ENCODE results near the gene AGTRAP.

AGTRAP gene

DNA sequence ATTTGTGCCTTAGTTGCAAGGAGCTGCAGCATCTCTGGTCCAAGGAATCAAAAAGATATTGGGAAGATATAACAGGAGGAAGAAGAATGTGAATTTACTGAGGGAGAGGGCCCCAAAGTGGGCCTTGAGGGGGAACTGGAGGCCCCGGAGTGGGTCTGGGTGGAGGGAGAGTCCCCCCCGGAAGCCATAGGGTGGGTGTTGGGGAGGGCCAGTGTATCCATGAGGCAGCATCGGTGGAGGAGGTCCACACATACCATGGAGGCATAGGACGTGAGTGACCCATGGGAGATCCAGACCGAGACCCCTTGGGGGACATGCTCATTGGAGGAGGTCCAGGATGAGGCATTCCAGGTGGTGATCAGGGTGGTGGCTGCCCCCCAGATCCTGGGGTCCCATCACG is 25.3 kb downstream of the AGTRAP start:
- no peak for DNase-seq (ENCODE audit: low spot score)

DNA sequence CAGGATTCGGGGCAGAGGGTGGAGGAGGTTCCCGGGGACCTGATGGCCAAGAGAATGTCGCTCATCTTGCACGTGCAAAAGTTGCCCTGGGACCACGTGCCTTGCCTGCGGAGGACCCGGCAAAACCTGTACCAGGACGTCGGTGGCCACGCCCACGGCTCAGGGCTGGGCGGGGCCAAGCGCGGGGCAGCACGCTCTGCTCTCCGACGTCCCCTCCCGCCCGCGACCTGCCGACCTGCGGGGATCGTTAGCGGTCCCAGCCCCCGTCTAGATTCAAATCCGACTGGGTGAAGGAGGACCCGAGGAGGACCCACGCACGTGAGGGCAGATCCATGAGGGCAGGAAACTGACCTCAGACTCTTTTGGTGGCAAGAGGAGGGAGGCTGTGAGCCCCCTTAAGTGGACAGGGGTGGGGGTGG is 26.1 kb downstream of the AGTRAP start, which contains the start of gene C1orf167:
Gene C1orf167, plus strand, starts transcription at position 206 of the 419 bp plus-strand sequence. CDS start 2,208 bp downstream, outside the sequence.
- no peak for DNase-seq (ENCODE audit: low spot score)

DNA sequence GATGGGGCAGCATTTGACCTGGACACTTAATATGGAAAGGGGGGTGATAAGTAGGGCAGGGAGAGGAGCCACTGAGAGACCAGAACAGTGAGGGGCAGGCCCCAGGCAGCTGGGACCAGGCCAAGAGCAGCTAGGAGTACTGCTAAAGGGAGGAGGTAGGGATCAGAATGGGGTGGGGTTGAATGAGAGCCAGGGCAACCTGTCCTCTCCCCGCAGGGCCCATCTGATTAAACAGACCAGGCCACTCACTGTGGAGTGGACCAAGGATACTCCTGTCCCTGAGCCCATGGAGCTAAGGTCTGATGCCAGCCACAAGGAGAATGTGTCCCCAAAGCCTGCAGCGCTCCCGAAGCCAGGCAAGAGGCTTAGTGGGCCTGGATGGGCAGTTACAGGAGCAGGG is 28.2 kb downstream of the AGTRAP start:
- no peak for DNase-seq (ENCODE audit: low spot score)

DNA sequence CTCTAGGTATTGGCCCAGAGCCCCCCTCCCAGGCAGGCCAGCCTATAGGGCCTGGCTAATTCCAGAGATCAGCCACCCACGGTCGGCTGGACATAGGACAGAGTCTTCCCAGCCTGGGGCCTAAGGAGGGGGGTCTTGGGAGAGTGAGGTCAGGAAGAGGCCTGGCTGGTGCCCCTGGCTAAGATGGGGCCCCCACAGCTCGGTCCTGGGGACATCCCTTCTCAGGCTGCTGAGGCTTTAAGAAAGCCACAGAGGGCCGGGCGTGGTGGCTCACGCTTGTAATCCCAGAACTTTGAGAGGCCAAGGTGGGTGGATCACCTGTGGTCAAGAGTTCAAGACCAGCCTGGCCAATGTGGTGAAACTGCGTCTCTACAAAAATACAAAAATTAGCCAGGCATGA is 28.6 kb downstream of the AGTRAP start:
- DNase-seq (ENCODE audit: low spot score) = no peak

DNA sequence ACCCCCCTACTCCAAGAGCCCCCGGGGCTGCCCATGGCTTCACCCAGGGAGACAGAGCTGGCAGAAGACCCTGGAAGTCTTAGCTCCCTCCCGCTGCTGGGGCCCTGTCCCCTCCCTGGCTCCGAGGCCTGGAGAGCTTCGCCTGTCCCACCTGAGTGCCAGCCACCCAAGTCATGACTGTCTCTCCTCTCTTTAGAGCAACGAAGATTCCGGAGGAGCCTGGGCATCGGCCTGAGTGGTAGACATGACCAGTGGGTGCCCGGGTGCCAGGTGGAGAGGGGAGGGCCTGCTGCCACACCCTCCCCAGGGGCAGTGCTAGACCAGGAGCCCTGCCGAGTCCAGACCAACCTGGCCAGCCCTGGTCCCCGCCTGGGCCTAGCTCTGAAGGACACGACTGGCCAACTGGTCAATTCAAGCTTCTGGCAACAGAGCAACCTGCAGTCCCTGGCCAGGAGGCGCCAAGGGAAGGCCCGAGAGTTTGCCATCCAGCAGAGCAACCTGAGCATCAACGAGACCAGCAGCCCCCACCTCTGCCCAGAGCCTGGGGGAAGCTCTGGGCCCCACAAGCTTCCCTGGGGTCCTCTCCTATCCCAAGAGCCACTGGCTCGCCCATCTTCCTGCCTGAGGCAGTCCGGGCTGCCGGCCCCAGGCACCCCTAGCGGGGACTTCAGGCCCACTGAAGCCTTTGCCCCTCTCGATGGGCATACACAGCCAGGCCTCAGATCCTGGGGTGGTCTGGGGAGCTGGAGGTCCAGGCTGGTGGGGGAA is 29.9 kb downstream of the AGTRAP start:
- no peak for DNase-seq (ENCODE audit: low spot score)

DNA sequence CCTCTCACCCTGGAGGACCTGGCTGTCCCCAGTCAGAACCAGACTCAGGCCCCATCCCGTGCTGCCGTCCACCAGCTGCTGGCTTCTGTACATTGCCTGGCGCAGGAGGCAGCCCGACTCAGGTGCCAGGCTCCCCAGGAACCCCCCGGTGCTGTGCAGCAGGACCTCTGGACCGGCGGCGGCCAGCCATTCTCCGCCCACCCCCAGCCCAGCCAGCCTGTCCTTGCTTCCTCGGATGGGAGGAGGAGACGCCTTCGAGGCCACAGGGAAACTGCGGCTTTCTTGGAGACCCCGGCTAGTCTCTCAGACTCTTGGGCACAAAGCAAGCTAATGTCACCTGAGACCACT is 30.5 kb downstream of the AGTRAP start:
- DNase-seq (ENCODE audit: low spot score) = no peak

DNA sequence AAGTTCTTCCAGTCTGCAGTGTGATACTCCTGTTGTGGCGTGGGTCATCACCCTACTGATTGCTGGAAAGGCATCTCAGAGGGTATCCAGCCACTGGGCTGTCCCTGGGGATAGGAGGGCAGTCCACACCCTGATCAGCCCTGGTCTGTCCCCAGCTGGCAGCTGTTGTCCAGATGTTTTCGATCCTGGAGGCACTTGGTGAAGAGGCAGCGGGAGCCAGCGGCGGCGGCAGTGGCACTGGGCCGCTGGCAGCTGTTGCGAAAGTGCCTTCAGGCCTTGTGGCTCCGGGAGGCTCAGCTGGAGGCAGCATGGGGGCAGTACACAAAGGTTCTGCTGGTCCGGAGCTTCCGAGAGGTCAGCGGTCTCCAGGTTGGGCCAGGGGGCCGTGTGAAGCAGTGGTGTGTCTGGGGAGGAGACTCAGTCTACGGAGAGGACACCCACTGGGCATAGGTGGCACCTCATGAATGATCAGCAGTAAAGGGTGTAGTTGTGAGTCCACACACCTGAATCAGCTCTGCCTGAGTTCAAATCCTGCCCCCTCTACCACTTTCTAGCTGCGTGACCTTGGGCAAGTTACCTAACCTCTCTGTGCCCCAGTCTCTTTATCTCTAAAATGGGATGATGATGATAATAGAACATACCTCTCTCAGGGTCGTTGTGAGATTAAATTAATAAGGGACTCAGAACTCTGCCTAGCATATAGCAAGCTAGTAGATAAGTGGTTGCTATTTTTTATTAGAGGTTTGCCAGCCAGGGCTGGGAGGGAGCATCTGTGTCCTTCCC is 32.2 kb downstream of the AGTRAP start:
- no peak for DNase-seq (ENCODE audit: low spot score)

DNA sequence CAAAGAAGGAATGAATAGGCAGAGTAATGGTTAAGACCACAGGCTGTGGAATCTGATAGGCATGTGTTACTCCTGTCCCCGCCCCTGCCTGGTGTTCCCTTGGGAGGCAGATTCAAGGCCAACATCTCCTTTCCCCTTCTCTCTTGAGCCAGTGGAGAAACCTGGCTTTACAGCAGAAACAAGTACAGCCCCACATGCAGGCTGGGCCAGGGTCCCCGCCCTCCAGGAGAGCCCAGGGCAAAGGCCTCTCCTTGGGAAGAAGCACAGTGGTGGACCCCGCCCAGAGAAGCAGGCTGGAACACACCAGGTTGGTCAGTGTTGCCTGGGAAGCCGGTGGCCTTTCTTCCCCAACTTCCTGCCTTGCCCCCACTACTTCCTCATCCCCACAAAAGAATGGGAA is 32.9 kb downstream of the AGTRAP start:
- DNase-seq (ENCODE audit: low spot score) = no peak

DNA sequence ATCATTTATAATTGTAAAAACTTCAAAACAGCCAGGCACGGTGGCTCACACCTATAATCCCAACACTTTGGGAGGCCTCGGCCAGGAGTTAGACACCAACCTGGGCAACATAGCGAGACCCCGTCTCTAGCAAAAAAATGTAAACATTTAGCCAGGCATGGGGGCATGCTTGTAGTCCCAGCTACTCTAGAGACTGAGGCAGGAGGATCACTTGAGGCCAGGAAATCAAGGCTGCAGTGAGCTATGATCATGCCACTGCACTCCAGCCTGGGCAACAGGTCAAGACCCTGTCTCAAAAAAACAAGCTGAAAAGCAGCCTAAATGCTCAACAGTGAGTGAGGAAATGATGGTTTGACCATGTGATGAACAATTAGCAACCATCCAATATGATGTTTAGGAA is 33.3 kb downstream of the AGTRAP start:
- DNase-seq (ENCODE audit: low spot score) = no peak

DNA sequence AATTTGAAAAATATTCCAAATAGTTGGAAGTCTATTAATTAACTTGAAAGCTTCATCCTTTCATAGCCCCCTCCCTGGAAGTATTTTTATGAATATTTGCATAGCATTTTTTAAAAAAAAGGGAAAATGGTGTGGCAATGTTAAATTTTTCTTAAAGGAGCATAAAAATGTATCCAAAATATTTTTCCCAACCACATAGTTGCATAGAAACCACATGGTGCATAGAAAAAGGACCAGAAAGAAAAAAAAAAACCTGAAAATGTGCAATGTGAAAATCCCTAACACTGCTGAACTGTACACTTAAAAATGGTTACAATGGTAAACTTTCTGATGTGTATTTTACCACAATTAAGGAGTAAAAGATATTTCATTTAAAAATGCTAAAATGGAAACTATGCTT is 34.1 kb downstream of the AGTRAP start:
- DNase-seq (ENCODE audit: low spot score) = no peak

DNA sequence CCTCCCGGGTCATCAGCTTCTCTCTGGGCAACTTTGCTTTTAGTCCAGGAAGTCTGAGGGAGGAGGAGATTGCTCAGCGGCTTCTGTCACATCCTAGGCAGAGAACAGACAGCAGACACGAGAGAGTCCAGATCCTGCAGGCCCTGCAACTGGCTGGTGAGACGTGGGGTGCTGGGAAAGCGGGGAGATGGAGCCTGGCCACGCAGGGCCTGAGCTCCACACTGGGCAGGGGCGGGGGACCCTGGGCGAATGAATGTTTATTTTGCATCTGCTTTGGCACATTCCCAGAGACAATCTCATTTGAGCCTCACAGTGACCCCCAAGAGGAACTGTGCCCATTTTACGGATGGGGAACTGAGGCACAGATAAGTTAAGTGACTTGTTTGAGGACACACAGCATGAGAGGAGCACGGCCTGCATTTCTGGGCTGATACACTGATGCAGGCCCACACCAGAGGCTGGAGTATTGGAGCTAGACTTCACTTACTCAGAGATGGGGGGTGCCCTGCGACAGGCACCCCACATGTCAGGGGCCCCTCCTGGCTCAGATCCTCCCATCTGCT is 35.6 kb downstream of the AGTRAP start:
- no peak for DNase-seq (ENCODE audit: low spot score)

DNA sequence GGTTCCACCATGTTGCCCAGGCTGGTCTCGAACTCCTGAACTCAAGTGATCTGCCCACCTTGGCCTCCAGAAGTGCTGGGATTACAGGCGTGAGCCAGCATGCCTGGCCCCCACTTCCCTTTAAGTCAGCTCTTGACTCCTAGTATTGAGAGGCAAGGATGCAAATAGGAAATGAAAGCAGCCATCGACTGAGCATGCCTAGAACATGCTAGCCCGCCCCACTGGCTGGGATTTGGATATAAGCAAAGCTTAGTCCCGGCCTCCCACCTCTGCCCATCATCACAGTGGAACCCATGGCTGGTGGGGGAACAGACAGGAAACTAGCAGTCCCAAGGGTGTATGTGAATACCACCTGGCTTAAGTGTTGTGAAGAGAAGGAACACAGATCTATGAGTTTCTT is 36.5 kb downstream of the AGTRAP start:
- no peak for DNase-seq (ENCODE audit: low spot score)

DNA sequence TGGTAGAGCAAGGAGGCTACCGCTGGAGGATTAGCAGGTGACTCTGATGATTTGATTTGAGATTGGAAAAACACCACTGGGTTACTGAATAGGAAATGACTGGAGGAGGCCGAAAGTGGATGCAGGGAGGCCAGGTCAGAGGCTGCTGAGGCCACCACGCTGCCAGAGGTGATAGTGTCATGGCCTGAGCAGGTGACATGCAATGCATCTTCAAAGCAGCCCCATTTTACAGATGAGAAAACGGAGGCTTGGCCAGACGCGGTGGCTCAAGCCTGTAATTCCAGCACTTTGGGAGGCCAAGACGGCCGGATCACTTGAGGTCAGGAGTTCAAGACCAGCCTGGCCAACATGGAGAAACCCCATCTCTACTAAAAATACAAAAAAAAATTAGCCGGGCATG is 38.8 kb downstream of the AGTRAP start:
- DNase-seq (ENCODE audit: low spot score) = no peak

DNA sequence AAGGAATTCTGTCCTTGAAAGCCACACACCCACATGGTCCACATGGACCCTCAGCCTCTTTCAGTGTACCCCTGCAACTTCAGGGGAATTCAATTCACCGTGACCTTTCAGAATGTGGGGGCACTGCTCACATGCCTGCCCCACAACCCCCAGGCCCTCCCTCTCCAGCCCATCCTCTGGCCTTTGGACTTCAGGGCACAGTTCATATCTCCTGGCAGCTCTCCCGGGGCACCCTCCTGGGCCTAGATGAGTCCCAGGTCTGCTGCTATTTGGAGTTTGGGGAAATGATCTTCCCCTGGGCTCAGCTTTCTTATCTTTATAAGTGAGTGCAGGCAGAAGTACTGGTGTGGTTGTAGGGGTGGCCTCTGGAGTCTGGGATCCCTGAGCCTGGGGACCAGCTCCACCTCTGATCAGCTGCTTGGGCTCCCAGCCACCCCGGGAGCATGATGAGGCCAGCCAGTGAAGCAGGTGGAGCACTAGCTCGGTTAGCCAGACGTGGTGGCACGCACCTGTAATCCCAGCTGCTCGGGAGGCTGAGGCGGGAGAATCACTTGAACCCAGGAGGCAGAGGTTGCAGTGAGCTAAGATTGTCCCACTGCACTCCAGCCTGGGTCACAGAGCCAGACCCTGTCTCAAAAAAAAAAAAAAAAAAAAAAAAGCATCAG is 41.9 kb downstream of the AGTRAP start:
- DNase-seq (ENCODE audit: low spot score) = no peak

DNA sequence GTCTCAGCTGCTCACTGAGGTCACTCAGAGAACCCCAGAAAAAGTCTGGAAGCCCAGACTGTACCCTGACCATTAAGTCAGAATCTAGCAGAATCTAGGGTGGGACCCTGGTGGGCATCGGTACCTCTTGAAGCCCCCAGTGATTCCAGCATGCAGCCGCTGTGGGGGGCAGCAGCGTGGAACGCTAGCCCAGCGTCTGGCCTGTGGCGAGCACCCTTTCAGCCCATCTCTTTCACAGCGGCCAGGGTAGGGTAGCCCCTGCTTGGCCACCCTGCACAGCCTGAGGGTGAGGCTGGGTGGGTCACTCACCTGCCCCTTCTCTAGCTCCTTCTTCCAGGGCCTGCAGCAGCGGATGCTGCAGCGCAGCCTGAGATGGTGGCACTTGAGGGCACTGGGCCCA is 42.4 kb downstream of the AGTRAP start:
- DNase-seq (ENCODE audit: low spot score) = no peak

DNA sequence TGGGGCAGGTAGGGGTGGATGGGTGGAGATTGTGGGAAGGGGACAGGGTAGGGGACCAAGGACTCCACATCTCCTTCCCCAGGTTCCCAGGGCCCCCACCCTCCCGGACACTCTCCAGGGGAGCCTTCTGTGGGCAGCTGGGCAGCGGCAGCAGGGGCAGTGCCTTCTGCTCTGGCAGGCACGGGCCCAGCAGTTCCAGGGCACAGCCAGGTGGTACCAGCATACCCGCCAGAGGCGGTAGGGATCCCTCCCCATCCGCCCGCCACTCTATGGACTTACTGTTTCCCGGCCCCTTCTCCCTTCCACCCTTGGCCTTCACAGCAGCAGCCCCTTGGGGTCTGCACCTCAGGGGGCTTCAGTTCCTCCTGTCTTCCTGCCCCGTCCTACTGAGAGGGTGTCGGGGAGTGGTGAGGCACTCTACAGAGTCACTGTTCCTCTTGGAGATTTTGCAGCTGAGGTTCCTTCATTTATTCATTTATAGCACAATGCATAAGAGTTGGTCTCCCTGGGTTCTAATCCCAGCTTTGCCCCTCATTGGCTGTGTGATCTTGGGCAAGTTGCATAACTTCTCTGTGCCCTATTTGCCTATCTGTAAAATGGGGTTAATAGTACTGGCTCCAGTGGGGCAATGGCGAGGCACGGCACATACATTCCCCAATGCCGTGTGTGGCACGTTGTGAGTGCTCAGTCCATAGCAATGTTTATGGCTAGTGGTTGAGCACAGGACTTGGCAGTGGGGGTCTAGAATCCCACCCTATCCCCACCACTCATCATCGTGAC is 43.1 kb downstream of the AGTRAP start:
- no peak for DNase-seq (ENCODE audit: low spot score)

DNA sequence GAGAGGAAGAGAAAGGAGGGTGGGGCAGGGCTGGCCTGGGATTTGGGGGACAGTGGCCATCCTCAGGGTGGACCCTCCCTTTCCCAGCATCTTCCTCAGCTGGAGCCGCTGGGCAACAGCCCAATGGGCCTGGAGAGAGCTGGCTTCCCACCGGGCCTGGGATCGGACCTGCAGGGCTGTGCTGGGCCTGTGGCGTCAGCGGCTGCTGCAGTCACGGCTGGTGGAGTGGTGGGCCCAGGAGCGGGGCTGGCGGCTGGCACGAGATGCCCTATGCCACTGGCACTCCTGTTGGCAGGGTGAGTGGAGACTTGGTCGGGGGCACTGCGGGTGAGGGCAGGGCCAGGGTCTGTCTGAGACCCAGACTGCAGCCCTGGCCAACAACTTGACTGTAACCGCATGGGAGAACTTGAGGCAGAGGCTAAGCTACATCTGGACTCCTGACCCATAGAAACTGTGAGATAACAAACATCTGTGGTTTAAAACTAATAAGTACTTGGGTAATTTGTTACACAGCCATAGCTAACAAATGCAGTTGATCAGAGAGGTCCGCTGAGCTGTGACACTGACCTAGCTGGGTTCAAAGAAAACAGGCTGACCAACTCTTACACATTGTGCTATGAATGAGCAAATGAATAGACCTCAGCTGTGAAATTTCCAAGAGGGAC is 43.9 kb downstream of the AGTRAP start:
- DNase-seq (ENCODE audit: low spot score) = no peak

DNA sequence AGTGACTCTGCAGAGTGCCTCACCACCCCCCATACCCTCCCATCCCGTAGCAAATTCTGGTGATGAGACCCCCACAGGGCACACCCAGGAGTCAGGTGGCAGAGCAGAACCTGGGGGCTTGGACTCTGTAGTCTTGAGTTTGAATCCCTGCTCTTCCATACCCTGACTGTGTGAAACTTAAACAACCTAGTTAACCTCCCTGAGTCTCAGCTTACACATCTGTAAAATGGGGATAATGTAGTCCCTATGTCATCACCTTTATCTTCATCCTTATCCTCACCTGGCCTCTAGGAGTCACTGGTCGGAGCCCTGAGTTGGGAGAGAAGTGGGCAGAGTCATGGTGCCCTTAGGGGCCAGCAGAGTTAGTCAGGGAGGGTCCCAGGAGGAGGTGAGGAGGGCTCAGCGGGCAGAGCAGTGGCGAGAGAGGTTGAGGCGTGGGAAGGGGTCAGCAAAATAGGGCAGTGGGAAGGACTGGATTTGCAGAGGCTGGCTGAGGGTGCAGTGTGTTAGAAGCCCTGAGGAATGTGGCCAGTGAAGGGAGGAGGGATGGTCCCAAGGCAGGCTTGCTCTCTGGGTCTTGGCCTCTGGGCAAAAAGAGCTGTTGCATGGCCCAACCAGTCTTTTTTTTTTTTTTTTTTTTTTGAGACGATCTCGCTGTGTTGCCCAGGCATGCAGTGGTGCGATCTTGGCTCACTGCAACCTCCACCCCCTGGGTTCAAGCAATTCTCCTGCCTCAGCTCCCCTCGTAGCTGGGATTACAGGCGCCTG is 44.6 kb downstream of the AGTRAP start:
- no peak for DNase-seq (ENCODE audit: low spot score)

DNA sequence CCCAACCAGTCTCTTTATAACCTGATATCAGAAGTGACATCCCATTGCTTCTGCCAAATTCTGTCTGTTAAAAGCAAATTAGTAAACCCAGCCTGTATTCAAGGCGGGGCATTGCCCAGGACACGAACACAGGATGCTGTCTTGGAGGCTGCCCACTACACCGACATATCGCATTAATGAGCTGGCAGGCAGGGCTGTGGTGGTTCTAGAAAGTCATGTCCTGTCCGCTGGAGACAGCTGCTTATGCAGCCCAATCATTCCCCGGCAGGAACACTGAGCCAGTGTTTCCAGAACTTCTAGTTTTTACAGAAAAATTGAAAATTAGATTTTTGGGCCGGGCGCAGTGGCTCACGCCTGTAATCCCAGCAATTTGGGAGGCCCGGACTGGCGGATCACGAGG is 45.4 kb downstream of the AGTRAP start:
- no peak for DNase-seq (ENCODE audit: low spot score)

DNA sequence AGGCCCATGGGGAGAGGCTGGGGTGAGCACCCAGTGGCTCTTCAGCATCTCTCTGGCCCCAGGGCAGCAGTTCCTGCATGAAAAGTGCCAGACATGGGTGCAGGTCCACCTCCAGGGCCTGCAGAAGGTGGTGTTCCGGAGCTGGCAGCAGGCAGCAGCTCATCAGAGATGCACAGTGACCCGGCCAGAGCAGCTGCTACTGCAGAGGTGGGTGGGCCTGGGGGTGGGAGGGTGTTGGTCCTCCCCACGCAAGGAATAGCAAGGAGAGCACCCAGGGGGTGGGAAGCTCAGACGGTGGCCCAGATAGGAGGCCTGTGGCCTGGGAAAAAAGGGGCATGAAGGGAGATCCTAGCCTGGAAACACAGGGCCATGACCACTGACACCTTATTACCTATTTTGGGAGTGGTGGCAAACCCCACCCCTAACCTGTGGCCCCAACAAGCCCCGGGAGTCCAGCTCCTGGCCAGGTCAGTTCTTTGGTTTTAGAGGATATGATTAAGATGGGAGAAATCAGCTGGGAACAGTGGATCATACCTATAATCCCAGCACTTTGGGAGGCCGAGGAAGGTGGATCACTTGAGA is 46.3 kb downstream of the AGTRAP start:
- DNase-seq (ENCODE audit: low spot score) = no peak

Measured in SK-N-DZ (cell line).